IMR-90 (cell line): ENCODE results near the gene LRIG1.

Source experiments
- CEBPB ChIP-seq: IDR thresholded peaks from 2 replicates; pipeline ENCODE4 v1.6.1; 2012; ENCODE audit warnings: low read depth, low read length, improper control_type of control experiment
- CHD1 ChIP-seq: IDR thresholded peaks from 2 replicates; pipeline ENCODE4 v1.6.1; 2012; ENCODE audit warnings: low read depth, low read length, improper control_type of control experiment
- CTCF ChIP-seq: conservative IDR thresholded peaks from 2 replicates; pipeline ENCODE4 v1.5.1; 2012; ENCODE audit warnings: mild to moderate bottlenecking, low read depth, low read length, improper control_type of control experiment
- ELK1 ChIP-seq: fragments of 150-350 bp; IDR thresholded peaks from 2 replicates; pipeline ENCODE4 v1.6.1; 2016; ENCODE audit warnings: low read depth, mild to moderate bottlenecking, low read length, moderate library complexity, borderline replicate concordance
- FOS ChIP-seq: fragments of 150-350 bp; IDR thresholded peaks from 2 replicates; pipeline ENCODE4 v1.6.1; 2016; ENCODE audit warnings: low read depth, low read length
- NFE2L2 ChIP-seq: fragments of 150-350 bp; IDR thresholded peaks from 2 replicates; pipeline ENCODE4 v1.6.1; 2016; ENCODE audit warnings: low read depth, mild to moderate bottlenecking, low read length
- POLR2A ChIP-seq: IDR thresholded peaks from 2 replicates; pipeline ENCODE4 v1.6.1; 2012; ENCODE audit warnings: mild to moderate bottlenecking, low read depth, low read length
- RAD21 ChIP-seq: IDR thresholded peaks from 2 replicates; pipeline ENCODE4 v1.6.1; 2012; ENCODE audit warnings: low read length, improper control_type of control experiment
- RCOR1 ChIP-seq: IDR thresholded peaks from 2 replicates; pipeline ENCODE4 v1.6.1; 2012; ENCODE audit warnings: mild to moderate bottlenecking, low read length, improper control_type of control experiment; ENCODE audit not compliant: insufficient replicate concordance
- SMC3 ChIP-seq: fragments of 150-350 bp; IDR thresholded peaks from 2 replicates; pipeline ENCODE4 v1.6.1; 2016; ENCODE audit warnings: low read depth, mild to moderate bottlenecking, antibody characterized with exemption, low read length, moderate library complexity

- TF ChIP-seq SMC3 (no peak), POLR2A (no peak), CTCF (no peak), CEBPB (no peak), ELK1 (no peak), RAD21 (no peak), FOS (no peak), CHD1 (no peak), RCOR1 (no peak), NFE2L2 (no peak)
These were observed 150.2 kb downstream of the LRIG1 start for GRCh38 chr3:66350601-66351000.
